ENCODE measurements around the gene DIABLO.

DNA sequence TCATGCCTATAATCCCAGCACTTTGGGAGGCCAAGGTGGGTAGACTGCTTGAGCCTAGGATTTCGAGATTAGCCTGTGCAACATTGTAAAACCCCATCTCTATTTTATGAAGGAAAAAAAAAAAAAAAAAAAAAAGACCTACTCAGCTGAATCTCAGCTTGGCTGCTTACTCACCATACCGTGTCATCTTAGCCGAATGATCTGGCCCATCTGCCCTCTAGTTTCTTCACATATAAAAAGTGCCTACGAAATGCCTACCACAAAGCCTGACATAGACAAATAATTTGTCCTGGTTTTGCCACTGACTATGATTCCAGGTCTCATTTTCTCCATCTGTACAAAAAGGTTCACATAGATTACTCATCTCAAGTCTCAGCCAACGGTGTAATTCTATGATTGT lies 10.1 kb downstream of the DIABLO start:
- TF ChIP-seq POLR2A (IDR thresholded peaks at IDR 0.05) (no peak), POLR2AphosphoS5 (IDR thresholded peaks at IDR 0.05; ENCODE audit: insufficient read depth in 1 of 2, low read depth in 1 of 2) (no peak)
- TF ChIP-seq, protein P1, sequence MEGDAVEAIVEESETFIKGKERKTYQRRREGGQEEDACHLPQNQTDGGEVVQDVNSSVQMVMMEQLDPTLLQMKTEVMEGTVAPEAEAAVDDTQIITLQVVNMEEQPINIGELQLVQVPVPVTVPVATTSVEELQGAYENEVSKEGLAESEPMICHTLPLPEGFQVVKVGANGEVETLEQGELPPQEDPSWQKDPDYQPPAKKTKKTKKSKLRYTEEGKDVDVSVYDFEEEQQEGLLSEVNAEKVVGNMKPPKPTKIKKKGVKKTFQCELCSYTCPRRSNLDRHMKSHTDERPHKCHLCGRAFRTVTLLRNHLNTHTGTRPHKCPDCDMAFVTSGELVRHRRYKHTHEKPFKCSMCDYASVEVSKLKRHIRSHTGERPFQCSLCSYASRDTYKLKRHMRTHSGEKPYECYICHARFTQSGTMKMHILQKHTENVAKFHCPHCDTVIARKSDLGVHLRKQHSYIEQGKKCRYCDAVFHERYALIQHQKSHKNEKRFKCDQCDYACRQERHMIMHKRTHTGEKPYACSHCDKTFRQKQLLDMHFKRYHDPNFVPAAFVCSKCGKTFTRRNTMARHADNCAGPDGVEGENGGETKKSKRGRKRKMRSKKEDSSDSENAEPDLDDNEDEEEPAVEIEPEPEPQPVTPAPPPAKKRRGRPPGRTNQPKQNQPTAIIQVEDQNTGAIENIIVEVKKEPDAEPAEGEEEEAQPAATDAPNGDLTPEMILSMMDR (IDR thresholded peaks at IDR 0.05) = no peak

Data from vagina (tissue), 2 donors.